GM23248 (cell line): ENCODE results near the gene BTBD17.

Experiments
- EZH2 ChIP-seq: fragments of 200-600 bp; sonication (generic); IDR thresholded peaks from 2 replicates; pipeline ENCODE4 v1.6.1; 2018; ENCODE audit warnings: antibody characterized with exemption, mild to moderate bottlenecking; ENCODE audit not compliant: insufficient read depth, poor library complexity, severe bottlenecking
- EZH2phosphoT487 ChIP-seq: fragments of 200-600 bp; sonication (generic); IDR thresholded peaks from 2 replicates; pipeline ENCODE4 v1.6.1; 2018; ENCODE audit warnings: antibody characterized with exemption, moderate library complexity, mild to moderate bottlenecking, low read depth; ENCODE audit not compliant: insufficient read depth

GRCh38 chr17:74390680-74391653 lies 29.3 kb upstream of the BTBD17 start:
- TF ChIP-seq EZH2phosphoT487 (no peak), EZH2 (no peak)
